Endothelial cell of umbilical vein (primary cell): ENCODE measurements around the gene RND2. TPM values are rescaled to one million over a fixed set of nuclear protein-coding genes. Genes with fewer than 3 reads are reported as not detected.

Source experiments
- BruUV-seq: library from RNA; stranded (reverse); fragments of 400-500 nt; replicated peaks from 2 replicates; lab custom pipeline; 2021; lab: Mats Ljungman, UMichigan
- CTCF ChIA-PET: fragments of 300-600, 350-600 bp; sonication (Branson Sonifier 250); formaldehyde crosslinking; loops from one replicate; lab custom pipeline; 2021; ENCODE audit warnings: antibody characterized with exemption, inconsistent platforms; lab: Charles Lee
- POLR2A ChIA-PET: fragments of 300-600, 350-600 bp; sonication (Branson Sonifier 250); formaldehyde crosslinking; loops from one replicate; lab custom pipeline; 2021; ENCODE audit warnings: antibody characterized with exemption, inconsistent platforms; lab: Charles Lee
- DNase-seq: peaks from one replicate; pipeline ENCODE4 v3.0.0-alpha.2; 2011; ENCODE audit warnings: low read depth, low spot score
- FAIRE-seq: peaks from 2 replicates; lab custom pipeline; 2011; peaks lifted over from hg19 to GRCh38; lab: Jason Lieb, UNC
- H2AFZ ChIP-seq: 2 replicates; pipeline ENCODE4 v1.6.0; 2012; ENCODE audit warnings: low read depth, low read length, control low read depth, inconsistent platforms
- H3K27ac ChIP-seq: 2 replicates; pipeline ENCODE4 v1.5.1; 2011; ENCODE audit warnings: low read depth, mild to moderate bottlenecking, control low read depth, low read length, moderate library complexity; ENCODE audit not compliant: insufficient read depth
- H3K27me3 ChIP-seq, 2 experiments: 2 replicates each; pipeline versions ENCODE4 v1.6.0 to v1.6.1; 2011; ENCODE audit warnings: low read length in 2 of 2, mixed read lengths in 1 of 2; ENCODE audit not compliant: control insufficient read depth in 2 of 2, insufficient read depth in 2 of 2
- H3K36me3 ChIP-seq, 2 experiments: 2 replicates in 1 of 2; 3 replicates in 1 of 2; pipeline ENCODE4 v1.5.1; 2011; ENCODE audit warnings: low read length in 2 of 2, mild to moderate bottlenecking in 1 of 2, moderate library complexity in 1 of 2; ENCODE audit not compliant: control insufficient read depth in 2 of 2, insufficient read depth in 2 of 2; ENCODE audit errors: extremely low read depth in 1 of 2
- H3K4me1 ChIP-seq: 3 replicates; pipeline ENCODE4 v1.5.1; 2011; ENCODE audit warnings: mild to moderate bottlenecking, low read length; ENCODE audit not compliant: control insufficient read depth, insufficient read depth; ENCODE audit errors: extremely low read depth
- H3K4me2 ChIP-seq: 2 replicates; pipeline ENCODE4 v1.6.1; 2011; ENCODE audit warnings: low read length, control low read depth, mixed read lengths; ENCODE audit not compliant: insufficient read depth
- H3K4me3 ChIP-seq, 3 experiments: fragments of 200-600 bp in 1 of 3; sonication (generic), shearing (Covaris generic) in 1 of 3; replicated peaks in 1 of 3; 2 replicates each; pipeline ENCODE4 v1.5.1; 2011 to 2016; ENCODE audit warnings: control low read depth in 3 of 3, low read length in 3 of 3, mild to moderate bottlenecking in 2 of 3, inconsistent platforms in 1 of 3, low read depth in 1 of 3, moderate library complexity in 1 of 3; ENCODE audit not compliant: insufficient read depth in 1 of 3
- H3K79me2 ChIP-seq: 2 replicates; pipeline ENCODE4 v1.6.0; 2012; ENCODE audit warnings: low read length, inconsistent platforms; ENCODE audit not compliant: control insufficient read depth, insufficient read depth
- H3K9ac ChIP-seq: replicated peaks from 2 replicates; pipeline ENCODE3; 2011; ENCODE audit warnings: low read length, control low read depth; ENCODE audit not compliant: insufficient read depth; ENCODE audit errors: extremely low read depth
- H3K9me1 ChIP-seq: replicated peaks from 3 replicates; pipeline ENCODE4 v1.6.0; 2011; ENCODE audit warnings: mild to moderate bottlenecking, low read length; ENCODE audit not compliant: control insufficient read depth, insufficient read depth; ENCODE audit errors: extremely low read depth
- H3K9me3 ChIP-seq: replicated peaks from 2 replicates; pipeline ENCODE4 v1.5.1; 2012; ENCODE audit warnings: low read length, inconsistent platforms; ENCODE audit not compliant: control insufficient read depth, insufficient read depth
- H4K20me1 ChIP-seq: replicated peaks from 2 replicates; pipeline ENCODE3; 2011; ENCODE audit warnings: mild to moderate bottlenecking, low read length; ENCODE audit not compliant: control insufficient read depth, insufficient read depth; ENCODE audit errors: extremely low read depth
- EZH2 ChIP-seq: IDR thresholded peaks from 2 replicates; pipeline ENCODE4 v1.6.1; 2012; ENCODE audit warnings: borderline replicate concordance, low read depth, mild to moderate bottlenecking, moderate library complexity, low read length, inconsistent platforms; ENCODE audit not compliant: severe bottlenecking
- FOS ChIP-seq: IDR thresholded peaks from 2 replicates; pipeline ENCODE4 v1.6.1; 2011; ENCODE audit warnings: mild to moderate bottlenecking, low read length, moderate library complexity, borderline replicate concordance; ENCODE audit not compliant: insufficient read depth
- GATA2 ChIP-seq: IDR thresholded peaks from 2 replicates; pipeline ENCODE4 v1.7.0; 2011; ENCODE audit warnings: low read depth, mild to moderate bottlenecking, moderate library complexity, mixed read lengths, low read length; ENCODE audit not compliant: insufficient read length, insufficient read depth
- JUN ChIP-seq: IDR thresholded peaks from 2 replicates; pipeline ENCODE4 v1.6.1; 2011; ENCODE audit warnings: borderline replicate concordance, low read depth; ENCODE audit not compliant: insufficient read length, insufficient read depth
- MYC ChIP-seq: IDR thresholded peaks from one replicate; pipeline ENCODE4 v1.6.1; 2011; ENCODE audit warnings: mild to moderate bottlenecking, low read depth, low read length
- POLR2A ChIP-seq: IDR thresholded peaks from 2 replicates; pipeline ENCODE4 v1.6.1; 2012; ENCODE audit warnings: low read depth, mild to moderate bottlenecking, control low read depth, low read length
- POLR2AphosphoS5 ChIP-seq: IDR thresholded peaks from 2 replicates; pipeline ENCODE4 v1.6.1; 2012; ENCODE audit warnings: low read depth, mild to moderate bottlenecking, control low read depth, low read length, moderate library complexity; ENCODE audit not compliant: insufficient read depth
- dilution Hi-C: fragments of 300-500 bp; cut with MboI; formaldehyde crosslinking; loops from one replicate; pipeline ENCODE4 v1.15.0; 2019; ENCODE audit warnings: low sequenced_read_pairs; ENCODE audit not compliant: extremely low pct_ligation_motif_present
- intact Hi-C: fragments of 100-400 bp; cut with micrococcal nuclease; formaldehyde crosslinking; loops from one replicate; pipeline ENCODE4 v1.10.0; 2022
- polyA plus RNA-seq, 4 experiments: library from polyadenylated mRNA; depleted of rRNA in 3 of 4; stranded (reverse) in 3 of 4; unstranded in 1 of 4; fragments of >200 nt; gene quantifications; 2 replicates each; pipeline versions ENCODE4 v1.2.1 to v1.2.3, GENCODE V29; 2011 to 2012; ENCODE audit warnings: missing spikeins in 1 of 4
- total RNA-seq: library from RNA; stranded (reverse); gene quantifications from 2 replicates; pipeline ENCODE4 v1.2.3, GENCODE V29; 2021
- TF ChIP-seq, protein P1 (sequence below): IDR thresholded peaks from 2 replicates; pipeline ENCODE4 v1.6.1; 2011; ENCODE audit not compliant: insufficient read depth, insufficient read length
- TF ChIP-seq, protein P2 (sequence below), 2 donors: IDR thresholded peaks; 1 replicate in 1 of 2; 2 replicates in 1 of 2; pipeline ENCODE4 v1.5.1; 2011; ENCODE audit warnings: low read length in 2 of 2, mild to moderate bottlenecking in 2 of 2, moderate library complexity in 2 of 2, control low read depth in 1 of 2, inconsistent platforms in 1 of 2, low read depth in 1 of 2; ENCODE audit not compliant: insufficient read depth in 1 of 2; ENCODE audit errors: extremely low read depth in 1 of 2

RND2 gene
- total and polyA plus RNA-seq, 2 donors (not counting 3 experiments of a cell fraction or from before 2014, with no cell fraction given): 0.81 to 0.97 TPM

DNA sequence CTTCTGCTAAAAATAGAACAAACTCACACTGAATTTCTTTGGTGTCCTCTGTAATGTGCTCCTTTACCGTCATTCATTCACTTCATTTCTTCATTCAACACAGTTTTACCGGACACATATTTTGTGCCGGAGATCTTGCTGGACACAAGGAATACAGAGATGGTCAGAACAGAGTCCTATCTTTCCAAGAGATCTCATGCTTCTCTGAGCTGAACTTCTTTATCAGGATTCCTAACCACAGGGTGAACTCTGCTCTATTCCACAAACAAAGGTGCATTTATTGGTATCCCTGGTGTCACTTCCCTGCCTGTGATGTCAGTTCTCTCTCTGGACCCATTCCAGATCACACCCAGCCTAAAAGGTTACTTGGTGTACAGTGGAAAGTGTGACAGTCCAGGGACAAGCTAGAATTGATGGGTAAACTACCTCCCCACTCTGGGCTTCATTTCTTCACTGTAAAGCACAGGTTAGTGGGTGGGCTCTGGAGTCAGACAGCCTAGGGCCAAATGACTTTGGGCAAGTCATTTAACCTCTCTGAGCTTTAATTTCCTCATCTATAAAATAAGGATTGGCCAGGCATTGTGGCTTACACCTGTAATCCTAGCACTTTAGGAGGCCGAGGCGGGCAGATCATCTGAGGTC, 14.2 kb upstream of the RND2 start:
- Histone ChIP-seq H4K20me1 (no peaks in the 10 kb centered on the region), H3K27me3 (no peaks in the 10 kb centered on the region), H3K79me2 (no peaks in the 10 kb centered on the region), H3K4me2 (no peak overlapping the region), H3K4me1 (peaks cover 10% of the 10 kb centered on the region), H3K27ac (no peak overlapping the region), H3K9ac (no peak overlapping the region), H3K4me3 (no peak overlapping the region), H2AFZ (no peak overlapping the region), H3K36me3 (peaks cover 3 to 18% of the 10 kb centered on the region in 2 experiments), H3K9me1 (no peaks in the 10 kb centered on the region), H3K9me3 (no peaks in the 10 kb centered on the region)
- no TSS peak for BruUV-seq
- ChIA-PET CTCF (interaction anchor here (1.4 kb wide), 1 partner anchor 9 kb away, joined by 3 read pairs; no protein-coding TSS in a partner anchor), POLR2A (no interaction called here)
- peak; percentile 54 for FAIRE-seq
- intact Hi-C loops: no loop called here
- dilution Hi-C loops: no loop called here
- no peak for DNase-seq
- TF ChIP-seq POLR2A (no peak), POLR2AphosphoS5 (no peak), MYC (no peak), GATA2 (no peak), FOS (no peak), JUN (no peak), EZH2 (no peak)
- TF ChIP-seq, protein P1, sequence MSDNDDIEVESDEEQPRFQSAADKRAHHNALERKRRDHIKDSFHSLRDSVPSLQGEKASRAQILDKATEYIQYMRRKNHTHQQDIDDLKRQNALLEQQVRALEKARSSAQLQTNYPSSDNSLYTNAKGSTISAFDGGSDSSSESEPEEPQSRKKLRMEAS: no peak
- TF ChIP-seq, protein P2, sequence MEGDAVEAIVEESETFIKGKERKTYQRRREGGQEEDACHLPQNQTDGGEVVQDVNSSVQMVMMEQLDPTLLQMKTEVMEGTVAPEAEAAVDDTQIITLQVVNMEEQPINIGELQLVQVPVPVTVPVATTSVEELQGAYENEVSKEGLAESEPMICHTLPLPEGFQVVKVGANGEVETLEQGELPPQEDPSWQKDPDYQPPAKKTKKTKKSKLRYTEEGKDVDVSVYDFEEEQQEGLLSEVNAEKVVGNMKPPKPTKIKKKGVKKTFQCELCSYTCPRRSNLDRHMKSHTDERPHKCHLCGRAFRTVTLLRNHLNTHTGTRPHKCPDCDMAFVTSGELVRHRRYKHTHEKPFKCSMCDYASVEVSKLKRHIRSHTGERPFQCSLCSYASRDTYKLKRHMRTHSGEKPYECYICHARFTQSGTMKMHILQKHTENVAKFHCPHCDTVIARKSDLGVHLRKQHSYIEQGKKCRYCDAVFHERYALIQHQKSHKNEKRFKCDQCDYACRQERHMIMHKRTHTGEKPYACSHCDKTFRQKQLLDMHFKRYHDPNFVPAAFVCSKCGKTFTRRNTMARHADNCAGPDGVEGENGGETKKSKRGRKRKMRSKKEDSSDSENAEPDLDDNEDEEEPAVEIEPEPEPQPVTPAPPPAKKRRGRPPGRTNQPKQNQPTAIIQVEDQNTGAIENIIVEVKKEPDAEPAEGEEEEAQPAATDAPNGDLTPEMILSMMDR (IDR thresholded peaks at IDR 0.05; ENCODE audit: extremely low read depth in 1 of 2, insufficient read depth in 1 of 2, low read depth in 1 of 2, low read length in 2 of 2): no peak
